IPS-18c (cell line): ENCODE measurements around the gene ICAM1.

Experiments used
- H3K4me3 ChIP-seq: 2 replicates; pipeline ENCODE4 v1.7.0; 2013; ENCODE audit warnings: low read depth, mild to moderate bottlenecking, low read length, moderate library complexity; ENCODE audit not compliant: insufficient read depth
- H3K9me3 ChIP-seq: one replicate; pipeline ENCODE4 v1.6.1; 2013; ENCODE audit warnings: mild to moderate bottlenecking, low read length, moderate library complexity; ENCODE audit not compliant: control insufficient read depth, insufficient read depth

Gene ICAM1

GRCh38 chr19:10286803-10287737 lies 16.1 kb downstream of the ICAM1 start, which contains the start of gene ICAM4:
ICAM4 (plus strand) TSS chr19:10286955; CDS start chr19:10287013, 58 bp downstream.
- peak within 1 kb of the TSS; percentile 53 for H3K4me3 ChIP-seq
- H3K9me3 ChIP-seq: no peaks in the 10 kb centered on the region

DNA sequence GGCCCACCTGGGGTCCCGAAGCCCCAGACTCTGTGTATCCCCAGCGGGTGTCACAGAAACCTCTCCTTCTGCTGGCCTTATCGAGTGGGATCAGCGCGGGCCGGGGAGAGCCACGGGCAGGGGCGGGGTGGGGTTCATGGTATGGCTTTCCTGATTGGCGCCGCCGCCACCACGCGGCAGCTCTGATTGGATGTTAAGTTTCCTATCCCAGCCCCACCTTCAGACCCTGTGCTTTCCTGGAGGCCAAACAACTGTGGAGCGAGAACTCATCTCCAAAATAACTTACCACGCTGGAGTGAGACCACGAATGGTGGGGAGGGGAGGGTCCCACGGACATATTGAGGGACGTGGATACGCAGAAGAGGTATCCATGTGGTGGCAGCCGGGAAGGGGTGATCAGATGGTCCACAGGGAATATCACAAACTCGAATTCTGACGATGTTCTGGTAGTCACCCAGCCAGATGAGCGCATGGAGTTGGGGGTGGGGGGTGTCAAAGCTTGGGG lies 17.8 kb downstream of the ICAM1 start:
- peaks cover 3% of the 10 kb centered on the region for H3K9me3 ChIP-seq
- H3K4me3 ChIP-seq: peak overlapping the region; percentile 60

DNA sequence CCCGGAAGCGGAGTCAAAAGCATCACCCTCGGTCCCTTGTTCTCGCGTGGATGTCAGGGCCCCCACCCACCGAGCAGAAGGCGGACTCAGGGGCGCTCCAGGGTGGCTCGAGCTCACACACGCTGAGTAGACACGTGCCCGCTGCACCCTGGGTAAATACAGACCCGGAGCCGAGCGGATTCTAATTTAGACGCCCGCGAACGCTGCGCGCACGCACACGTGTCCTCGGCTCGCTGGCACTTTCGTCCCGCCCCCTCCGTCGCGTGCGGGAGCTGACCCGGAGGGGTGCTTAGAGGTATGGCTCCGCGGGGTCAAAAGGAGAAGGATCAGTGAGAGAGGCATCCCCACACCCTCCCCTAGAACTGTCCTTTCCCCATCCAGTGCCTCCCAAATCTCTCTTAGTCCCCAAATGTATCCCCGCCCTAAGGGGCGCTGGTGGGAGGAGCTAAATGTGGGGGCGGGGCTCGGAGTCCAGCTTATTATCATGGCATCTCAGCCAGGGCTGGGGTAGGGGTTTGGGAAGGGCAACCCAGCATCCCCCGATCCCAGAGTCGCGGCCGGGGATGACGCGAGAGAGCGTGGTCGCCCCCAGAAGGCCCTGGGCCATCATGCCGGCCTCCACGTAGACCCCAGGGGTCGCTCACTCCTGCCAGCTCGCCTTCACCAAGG lies 18.4 kb downstream of the ICAM1 start:
- peak overlapping the region; percentile 60 for H3K4me3 ChIP-seq
- H3K9me3 ChIP-seq: peaks cover 3% of the 10 kb centered on the region

- H3K4me3 ChIP-seq: peak within 1 kb of the TSS; percentile 60
- H3K9me3 ChIP-seq: peaks cover 3% of the 10 kb centered on the region
These were observed 19.0 kb downstream of the ICAM1 start, which contains the start of gene ICAM5 for GRCh38 chr19:10289836-10290356. ICAM5 (plus strand) TSS chr19:10289952; CDS start chr19:10290044, 92 bp downstream.

DNA sequence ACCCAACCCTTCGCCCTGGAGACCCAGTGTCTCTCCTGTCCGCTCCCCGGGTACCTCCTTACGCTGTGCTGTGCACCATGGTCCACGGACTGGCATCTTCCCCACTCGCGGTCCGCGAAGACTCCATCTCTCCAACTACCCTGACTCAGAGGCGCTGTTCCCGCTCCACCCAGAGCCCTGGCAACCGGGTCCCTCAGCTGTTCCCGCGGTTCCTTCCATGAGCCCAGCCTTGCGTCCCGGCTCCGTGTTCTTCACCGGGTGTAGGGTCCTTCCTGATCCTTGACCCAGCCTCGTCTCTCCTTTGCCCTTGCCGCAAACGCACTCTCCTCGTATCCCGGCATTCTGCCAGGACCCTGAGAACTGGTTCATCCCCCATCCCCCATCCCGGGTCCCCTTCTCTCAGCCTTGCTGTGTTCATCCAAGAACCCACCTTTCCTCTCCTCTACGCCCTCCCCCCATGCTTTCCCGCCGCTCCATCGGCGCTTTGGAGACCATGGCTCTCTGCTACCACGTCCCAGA lies 19.5 kb downstream of the ICAM1 start:
- peaks cover 5% of the 10 kb centered on the region for H3K9me3 ChIP-seq
- H3K4me3 ChIP-seq: peak overlapping the region; percentile 60

DNA sequence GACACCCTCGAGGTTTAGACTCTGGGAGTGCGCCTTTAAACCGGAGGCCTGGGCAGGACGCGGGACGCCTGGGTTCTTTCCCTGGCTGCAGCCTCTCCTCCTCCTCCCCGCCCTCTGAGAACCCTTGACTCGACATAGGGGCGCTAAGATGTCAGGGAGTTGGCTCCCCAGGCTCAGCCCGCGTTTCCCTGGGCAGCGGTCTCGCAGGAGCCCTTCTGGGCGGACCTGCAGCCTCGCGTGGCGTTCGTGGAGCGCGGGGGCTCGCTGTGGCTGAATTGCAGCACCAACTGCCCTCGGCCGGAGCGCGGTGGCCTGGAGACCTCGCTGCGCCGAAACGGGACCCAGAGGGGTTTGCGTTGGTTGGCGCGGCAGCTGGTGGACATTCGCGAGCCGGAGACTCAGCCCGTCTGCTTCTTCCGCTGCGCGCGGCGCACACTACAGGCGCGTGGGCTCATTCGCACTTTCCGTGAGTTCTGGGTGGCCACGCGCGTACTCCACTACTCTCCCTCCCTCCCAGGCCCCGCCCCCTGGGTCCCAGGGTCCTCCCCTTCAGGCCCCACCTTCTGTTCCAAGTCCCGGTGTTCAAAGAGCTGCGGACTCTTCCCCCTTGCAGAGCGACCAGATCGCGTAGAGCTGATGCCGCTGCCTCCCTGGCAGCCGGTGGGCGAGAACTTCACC lies 20.1 kb downstream of the ICAM1 start:
- peaks cover 5% of the 10 kb centered on the region for H3K9me3 ChIP-seq
- H3K4me3 ChIP-seq: peak overlapping the region; percentile 60

GRCh38 chr19:10291554-10292205 lies 20.8 kb downstream of the ICAM1 start:
- Histone ChIP-seq H3K9me3 (peaks cover 5% of the 10 kb centered on the region), H3K4me3 (peak overlapping the region; percentile 60)

GRCh38 chr19:10292206-10292788 lies 21.4 kb downstream of the ICAM1 start:
- Histone ChIP-seq H3K4me3 (peak overlapping the region; percentile 60), H3K9me3 (peaks cover 5% of the 10 kb centered on the region)

DNA sequence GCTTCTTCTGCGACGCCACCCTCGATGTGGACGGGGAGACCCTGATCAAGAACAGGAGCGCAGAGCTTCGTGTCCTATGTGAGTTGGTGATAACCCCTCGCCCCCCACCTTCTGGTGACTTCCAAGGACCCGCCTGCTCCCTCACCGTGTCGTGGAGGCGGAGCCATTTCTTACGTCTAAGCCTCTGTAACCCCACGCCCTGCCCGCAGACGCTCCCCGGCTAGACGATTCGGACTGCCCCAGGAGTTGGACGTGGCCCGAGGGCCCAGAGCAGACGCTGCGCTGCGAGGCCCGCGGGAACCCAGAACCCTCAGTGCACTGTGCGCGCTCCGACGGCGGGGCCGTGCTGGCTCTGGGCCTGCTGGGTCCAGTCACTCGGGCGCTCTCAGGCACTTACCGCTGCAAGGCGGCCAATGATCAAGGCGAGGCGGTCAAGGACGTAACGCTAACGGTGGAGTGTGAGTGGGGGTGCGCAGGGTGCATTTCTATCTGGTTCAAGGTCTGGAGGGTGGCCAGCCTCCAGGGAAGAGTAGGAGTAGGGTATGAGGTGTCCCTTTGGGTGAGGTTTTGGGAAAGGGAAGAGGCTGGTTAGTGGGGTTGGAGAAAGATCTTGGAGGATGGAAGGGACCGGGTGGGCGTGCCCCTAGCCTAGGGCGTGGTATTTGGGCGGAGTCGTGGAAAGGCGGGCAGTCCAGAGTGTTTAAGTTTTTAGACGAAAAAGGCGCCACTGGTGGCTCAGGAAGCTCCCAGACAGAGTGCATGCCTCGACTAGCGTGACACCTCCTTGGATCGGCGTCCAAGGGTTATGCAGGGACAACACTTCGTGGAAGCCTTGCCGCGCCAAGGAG lies 22.1 kb downstream of the ICAM1 start:
- Histone ChIP-seq H3K4me3 (peak overlapping the region; percentile 55), H3K9me3 (peaks cover 5% of the 10 kb centered on the region)

- peaks cover 5% of the 10 kb centered on the region for H3K9me3 ChIP-seq
- H3K4me3 ChIP-seq: no peak overlapping the region
These were observed 22.9 kb downstream of the ICAM1 start for GRCh38 chr19:10293637-10294367.

- peaks cover 5% of the 10 kb centered on the region for H3K9me3 ChIP-seq
- H3K4me3 ChIP-seq: no peak overlapping the region
These were observed 23.4 kb downstream of the ICAM1 start for GRCh38 chr19:10294368-10294697.

- Histone ChIP-seq H3K9me3 (peaks cover 5% of the 10 kb centered on the region), H3K4me3 (peak overlapping the region; percentile 46)
These were observed 24.5 kb downstream of the ICAM1 start for GRCh38 chr19:10295305-10295846.

DNA sequence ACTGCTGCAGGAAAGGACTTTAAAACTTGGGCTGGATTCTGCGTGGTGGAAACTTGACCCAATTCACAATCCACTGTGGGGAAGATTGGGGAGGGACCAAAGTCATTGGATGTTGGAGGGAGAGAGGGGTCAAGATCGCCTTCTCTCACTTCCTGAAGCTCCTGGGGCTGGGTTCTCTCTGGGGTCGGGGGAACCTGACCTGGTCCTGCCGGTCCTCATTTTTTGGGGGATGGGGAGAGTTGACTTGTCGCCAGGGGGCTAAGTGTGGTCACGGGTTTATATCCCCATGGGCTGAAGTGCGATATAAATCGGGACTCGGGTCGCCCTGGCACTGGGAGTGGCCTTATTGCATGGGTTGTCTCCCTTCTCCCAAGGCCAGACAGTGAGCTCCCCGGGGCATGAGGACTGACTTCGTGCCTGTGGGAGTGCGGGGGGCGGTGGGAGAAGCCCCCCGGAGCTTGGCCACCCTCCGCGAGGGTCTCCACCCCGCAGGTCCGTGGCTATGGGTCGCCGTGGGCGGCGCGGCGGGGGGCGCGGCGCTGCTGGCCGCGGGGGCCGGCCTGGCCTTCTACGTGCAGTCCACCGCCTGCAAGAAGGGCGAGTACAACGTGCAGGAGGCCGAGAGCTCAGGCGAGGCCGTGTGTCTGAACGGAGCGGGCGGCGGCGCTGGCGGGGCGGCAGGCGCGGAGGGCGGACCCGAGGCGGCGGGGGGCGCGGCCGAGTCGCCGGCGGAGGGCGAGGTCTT lies 25.1 kb downstream of the ICAM1 start:
- Histone ChIP-seq H3K4me3 (peak overlapping the region; percentile 46), H3K9me3 (peaks cover 5% of the 10 kb centered on the region)
